ENCODE data around the gene PLXNB2. TPM values are rescaled to one million over a fixed set of nuclear protein-coding genes. Genes with fewer than 3 reads are reported as not detected.

The PLXNB2 gene
- total RNA-seq, 1 donor from 2014 or later = 55.2 TPM

- no peak for DNase-seq (ENCODE audit: low read depth in 2 of 2)
Observed at GRCh38 chr22:50299785-50300619, 7.4 kb downstream of the PLXNB2 start.

- peak; percentile 47 to 61 for DNase-seq (ENCODE audit: low read depth in 2 of 2)
Observed at GRCh38 chr22:50298937-50299784, 8.3 kb downstream of the PLXNB2 start.

DNA sequence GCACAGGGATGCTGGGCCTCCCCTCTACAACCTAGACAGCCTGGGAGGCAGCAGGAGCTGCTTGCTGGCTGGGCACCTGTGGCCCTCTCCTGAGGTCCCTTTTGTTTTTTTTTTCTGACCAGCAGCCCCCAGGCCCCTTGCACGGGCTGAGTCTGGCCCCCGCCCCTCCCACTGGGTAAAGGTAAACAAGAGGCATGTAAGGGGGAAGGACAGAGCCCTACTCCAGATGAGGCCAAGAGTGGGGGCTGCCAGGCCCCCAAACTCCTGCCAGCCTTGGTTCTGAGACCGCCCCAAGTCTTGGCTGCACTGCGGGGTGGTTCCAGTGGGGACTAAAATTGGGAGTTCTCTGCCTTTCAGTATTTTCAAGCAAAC is 9.2 kb downstream of the PLXNB2 start:
- DNase-seq (ENCODE audit: low read depth in 2 of 2) = no peak

- DNase-seq (ENCODE audit: low read depth in 2 of 2) = no peak
Observed at GRCh38 chr22:50297510-50298265, 9.8 kb downstream of the PLXNB2 start.

DNA sequence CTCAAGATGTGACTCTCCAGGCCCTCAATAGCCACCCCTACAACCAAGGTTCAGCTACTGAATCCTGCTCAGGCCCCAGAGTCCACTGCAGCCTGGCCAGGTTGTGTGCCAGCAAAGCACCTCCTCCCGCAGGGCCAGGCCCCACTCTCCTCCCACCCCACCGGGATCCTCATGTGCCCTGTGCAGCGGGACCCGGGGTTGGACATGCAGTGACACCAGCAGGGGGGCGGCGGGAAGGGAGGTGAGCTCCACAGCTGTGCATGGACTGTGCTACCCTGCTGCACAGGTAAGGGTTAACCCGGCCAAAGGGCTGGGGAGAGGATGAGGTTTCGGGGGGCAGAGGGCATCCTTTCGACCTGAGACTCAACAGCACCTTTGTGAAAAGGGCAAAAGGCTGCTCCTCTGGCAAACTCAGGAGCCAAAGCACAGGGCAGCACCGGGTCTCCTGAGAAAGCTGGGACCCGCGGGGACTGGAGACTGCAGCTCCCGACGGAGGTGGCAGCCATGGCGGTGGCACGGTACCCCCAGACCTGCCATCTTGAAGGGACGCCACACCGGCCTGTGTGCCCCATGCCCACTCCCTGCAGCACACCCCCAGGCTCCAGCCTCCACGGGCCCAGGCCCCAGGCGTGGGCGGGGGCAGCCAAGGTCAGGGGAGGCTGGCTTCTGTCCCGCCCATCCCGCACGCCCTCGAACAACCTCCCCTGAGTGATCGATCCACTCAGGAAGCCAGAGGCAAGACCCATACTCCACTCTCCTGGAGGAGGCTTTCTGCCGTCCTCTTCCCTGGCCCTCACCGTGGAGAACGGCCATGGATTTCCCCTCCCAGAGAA is 10.6 kb downstream of the PLXNB2 start:
- no peak for DNase-seq (ENCODE audit: low read depth in 2 of 2)

DNA sequence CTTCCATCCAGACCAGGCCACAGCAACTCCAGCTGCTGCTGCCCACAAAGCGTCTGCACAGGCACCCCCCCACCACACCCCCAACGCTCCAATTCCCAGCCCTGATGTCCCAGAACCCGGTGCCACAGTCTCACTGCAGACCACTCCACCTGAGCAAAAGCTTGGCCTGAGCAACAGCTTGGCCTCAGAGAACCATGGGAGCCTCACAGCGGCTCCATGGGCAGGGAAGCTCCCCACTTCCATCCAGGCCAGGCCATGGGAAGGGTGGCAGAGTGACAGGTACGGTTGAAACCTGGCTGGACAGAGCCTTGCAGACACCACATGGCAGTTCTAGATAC is 13.2 kb downstream of the PLXNB2 start:
- no peak for DNase-seq (ENCODE audit: low read depth in 2 of 2)

- peak; percentile 59 to 78 for DNase-seq (ENCODE audit: low read depth in 2 of 2)
Observed at GRCh38 chr22:50293441-50294318, 13.8 kb downstream of the PLXNB2 start.

DNA sequence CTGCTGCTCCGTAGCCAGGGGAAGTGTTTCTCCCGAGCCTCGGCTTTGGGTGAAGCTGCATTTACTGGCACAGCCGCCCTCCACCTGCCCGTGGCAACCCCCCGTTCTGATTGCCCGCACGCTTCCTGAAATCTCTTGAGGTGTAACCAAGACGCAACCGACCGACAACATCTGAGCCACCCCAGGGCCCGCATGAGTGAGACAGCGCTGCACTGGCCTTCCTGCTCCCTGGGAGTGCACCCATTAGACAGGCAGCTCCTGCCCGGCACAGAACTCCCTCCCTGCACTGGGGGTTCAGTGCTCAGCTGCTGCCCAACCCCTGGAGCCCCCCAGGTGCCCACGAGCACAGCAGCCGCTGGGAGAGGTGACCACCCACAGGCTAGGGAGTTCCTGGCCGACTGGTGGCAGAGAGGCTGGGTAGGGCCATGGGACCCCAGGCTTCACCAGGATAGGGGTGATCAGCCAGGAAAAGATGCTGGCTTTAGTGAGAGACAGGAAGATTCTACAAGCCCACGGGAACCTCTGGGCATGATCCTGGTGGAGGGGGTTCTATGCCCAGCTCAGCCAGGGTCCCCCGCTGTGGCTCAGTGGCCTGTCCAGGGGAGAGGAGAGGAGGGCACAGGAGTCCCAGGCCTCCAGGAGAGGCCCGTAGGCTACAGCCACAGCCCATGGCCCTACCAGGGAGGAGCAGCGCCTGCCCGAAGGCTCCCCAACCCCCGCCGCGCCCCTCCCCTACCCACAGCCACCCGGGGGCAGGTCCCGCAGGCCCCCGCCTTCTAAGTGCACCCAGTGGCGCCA is 14.6 kb downstream of the PLXNB2 start:
- no peak for DNase-seq (ENCODE audit: low read depth in 2 of 2)

- DNase-seq (ENCODE audit: low read depth in 2 of 2) = no peak
Observed at GRCh38 chr22:50289942-50290630, 17.4 kb downstream of the PLXNB2 start.

GRCh38 chr22:50289151-50289941 is 18.1 kb downstream of the PLXNB2 start:
- DNase-seq (ENCODE audit: low read depth in 2 of 2) = no peak

GRCh38 chr22:50287731-50288130 is 19.7 kb downstream of the PLXNB2 start:
- DNase-seq (ENCODE audit: low read depth in 2 of 2) = no peak

DNA sequence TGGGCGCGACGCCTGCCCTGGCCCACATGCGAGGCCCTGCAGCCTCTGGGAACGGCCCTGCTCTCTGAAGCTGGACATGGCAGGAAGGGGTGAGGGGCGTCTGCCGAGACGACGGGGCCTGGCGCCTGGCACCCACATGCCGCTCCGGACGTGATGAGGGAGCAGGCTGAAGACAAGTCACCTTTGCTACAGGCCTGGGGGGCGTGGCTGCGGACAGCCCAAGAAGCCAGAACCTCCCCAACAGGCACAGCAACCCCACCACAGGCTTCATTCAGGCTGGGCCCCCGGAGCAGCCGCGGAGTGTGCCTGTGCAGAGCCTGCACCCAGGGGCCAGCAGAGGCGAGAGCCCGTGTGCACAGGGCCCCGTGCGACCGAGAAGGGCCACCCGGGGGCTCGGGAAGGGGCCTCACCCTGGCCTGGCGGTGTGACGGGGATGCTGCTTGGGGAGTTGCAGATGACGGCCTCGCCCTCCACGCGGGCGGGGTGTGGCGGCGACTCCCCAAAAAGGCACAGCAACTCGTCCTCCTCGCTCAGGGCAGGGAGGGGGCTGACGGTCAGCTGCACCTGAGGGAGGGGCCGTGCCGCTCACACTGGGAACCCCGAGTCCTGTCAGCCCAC is 20.6 kb downstream of the PLXNB2 start:
- DNase-seq (ENCODE audit: low read depth in 2 of 2) = no peak

GRCh38 chr22:50286275-50286674 is 21.2 kb downstream of the PLXNB2 start:
- no peak for DNase-seq (ENCODE audit: low read depth in 2 of 2)

- DNase-seq (ENCODE audit: low read depth in 2 of 2) = no peak
Observed at GRCh38 chr22:50285568-50286229, 21.7 kb downstream of the PLXNB2 start.

- DNase-seq (ENCODE audit: low read depth in 2 of 2) = no peak
Observed at GRCh38 chr22:50284479-50284878, 23.0 kb downstream of the PLXNB2 start.

GRCh38 chr22:50283821-50284220 is 23.6 kb downstream of the PLXNB2 start:
- DNase-seq (ENCODE audit: low read depth in 2 of 2) = no peak

Measured in lung microvascular endothelial cell (primary cell).